Measurements from ENCODE around the gene NEUROD6.

GRCh38 chr7:31311552-31311951, 29.0 kb downstream of the NEUROD6 start:
- TF ChIP-seq CTCF (IDR thresholded peaks at IDR 0.05) (no peak), POLR2A (IDR thresholded peaks at IDR 0.05) (no peak)
